Endothelial cell of umbilical vein (primary cell): Measurements from ENCODE around the gene NPPA.

Experiments used
- CTCF ChIP-seq, 2 donors: IDR thresholded peaks; 1 replicate in 1 of 2; 2 replicates in 1 of 2; pipeline ENCODE4 v1.5.1; 2011; ENCODE audit warnings: low read length in 2 of 2, mild to moderate bottlenecking in 2 of 2, moderate library complexity in 2 of 2, control low read depth in 1 of 2, inconsistent platforms in 1 of 2, low read depth in 1 of 2; ENCODE audit not compliant: insufficient read depth in 1 of 2; ENCODE audit errors: extremely low read depth in 1 of 2
- EZH2 ChIP-seq: IDR thresholded peaks from 2 replicates; pipeline ENCODE4 v1.6.1; 2012; ENCODE audit warnings: borderline replicate concordance, low read depth, mild to moderate bottlenecking, moderate library complexity, low read length, inconsistent platforms; ENCODE audit not compliant: severe bottlenecking
- MYC ChIP-seq: IDR thresholded peaks from one replicate; pipeline ENCODE4 v1.6.1; 2011; ENCODE audit warnings: mild to moderate bottlenecking, low read depth, low read length
- POLR2A ChIP-seq: IDR thresholded peaks from 2 replicates; pipeline ENCODE4 v1.6.1; 2012; ENCODE audit warnings: low read depth, mild to moderate bottlenecking, control low read depth, low read length

- TF ChIP-seq POLR2A = no peak
- TF ChIP-seq EZH2 = no peak
- no peak for TF ChIP-seq CTCF (IDR thresholded peaks at IDR 0.05; ENCODE audit: extremely low read depth in 1 of 2, insufficient read depth in 1 of 2, low read depth in 1 of 2, low read length in 2 of 2)
- TF ChIP-seq MYC = no peak
These were observed 48.5 kb downstream of the NPPA start for GRCh38 chr1:11799099-11799498.
